Stomach (tissue), 9 donors: ENCODE data around the gene E2F2. TPM values are rescaled to one million over a fixed set of nuclear protein-coding genes. Genes with fewer than 3 reads are reported as not detected.

ENCODE experiments used
- DNase-seq, 2 donors: peaks; one replicate each; pipeline versions ENCODE4 v3.0.0 to v3.0.0-alpha.2; 2013 to 2019
- H3K27ac ChIP-seq, 5 donors: fragments of 200-600 bp in 4 of 5; sonication (generic) in 4 of 5; one replicate each; pipeline ENCODE4 v1.5.1; 2013 to 2019; ENCODE audit warnings: mild to moderate bottlenecking in 1 of 5, moderate library complexity in 1 of 5
- H3K27me3 ChIP-seq, 3 donors: fragments of 200-600 bp; sonication (generic); one replicate each; pipeline ENCODE4 v1.5.1; 2017 to 2019; ENCODE audit warnings: mixed run types in 1 of 3
- H3K36me3 ChIP-seq, 4 donors: fragments of 200-600 bp; sonication (generic); 1 replicate in 3 of 4; 2 replicates in 1 of 4; pipeline ENCODE4 v1.5.1; 2016 to 2019
- H3K4me1 ChIP-seq, 4 donors: fragments of 200-600 bp; sonication (generic); one replicate each; pipeline ENCODE4 v1.5.1; 2016 to 2019
- H3K4me3 ChIP-seq, 4 donors: fragments of 200-600 bp; sonication (generic) in 3 of 4; one replicate each; pipeline ENCODE4 v1.5.1; 2016 to 2019; ENCODE audit warnings: mild to moderate bottlenecking in 1 of 4
- H3K9me3 ChIP-seq, 4 donors: fragments of 200-600 bp; sonication (generic); one replicate each; pipeline ENCODE4 v1.5.1; 2016 to 2019
- CTCF ChIP-seq, 7 experiments: fragments of 450-650 bp in 4 of 7; fragments of 200-600 bp in 3 of 7; sonication (generic) in 3 of 7; IDR thresholded peaks; one replicate each; pipeline ENCODE4 v1.5.1; 2016 to 2019; ENCODE audit warnings: antibody characterized with exemption in 7 of 7, control low read depth in 2 of 7, mild to moderate bottlenecking in 1 of 7
- EP300 ChIP-seq: sonication (generic); formaldehyde crosslinking; IDR thresholded peaks from one replicate; pipeline ENCODE4 v1.6.1; 2017; ENCODE audit warnings: antibody characterized with exemption
- POLR2A ChIP-seq, 4 donors: fragments of 450-650 bp; IDR thresholded peaks; one replicate each; pipeline ENCODE4 v1.6.1; 2016; ENCODE audit warnings: antibody characterized with exemption in 4 of 4, control low read depth in 2 of 4, mild to moderate bottlenecking in 1 of 4, moderate library complexity in 1 of 4
- POLR2AphosphoS5 ChIP-seq, 3 donors: sonication (generic); formaldehyde crosslinking; IDR thresholded peaks; one replicate each; pipeline ENCODE4 v1.6.1; 2016; ENCODE audit warnings: antibody characterized with exemption in 3 of 3
- WGBS, 5 donors: extraction: QIAGEN DNeasy Blood & Tissue Kit in 3 of 5; methylation state at CpG; one replicate each; pipeline versions ENCODE4 v1.1.5 to v1.1.7; 2013 to 2018; 5-methylcytosine and 5-hydroxymethylcytosine counted together
- intact Hi-C: fragments of 100-400 bp; cut with DNase I; formaldehyde crosslinking; loops from one replicate; pipeline ENCODE4 v1.15.1; 2023; ENCODE audit warnings: low total_unique reads
- polyA plus RNA-seq, 3 donors: library from polyadenylated mRNA; stranded (reverse); fragments of 200-250 nt; gene quantifications; one replicate each; pipeline ENCODE4 v1.2.3, GENCODE V29; 2013
- total RNA-seq, 5 donors: library from RNA; depleted of rRNA; stranded (reverse); fragments of >200 nt; gene quantifications; one replicate each; pipeline versions ENCODE4 v1.1.0 to v1.2.3, GENCODE V29; 2014 to 2016
- donor health status: healthy with polysubstance abuse.
- donor health status: Bipolar disorder and iron deficiency.
- donor health status: healthy.

E2F2 gene
- total and polyA plus RNA-seq, 8 donors: 0.58 to 27.8 (median 2.5) TPM

- Histone ChIP-seq H3K36me3 (peaks cover 0 to 8% (median 2%) of the 10 kb centered on the region in 4 donors), H3K4me1 (peaks cover 25 to 62% (median 51%) of the 10 kb centered on the region in 4 donors), H3K27ac (peak overlapping the region; percentile 94 to 97 (median 97)), H3K4me3 (peak overlapping the region in 1 of 4 donors; percentile 68), H3K27me3 (no peaks in the 10 kb centered on the region), H3K9me3 (no peaks in the 10 kb centered on the region)
- intact Hi-C loops: no loop called here
- DNase-seq: peak in 1 of 2 donors; percentile 60
- TF ChIP-seq CTCF (IDR thresholded peaks at IDR 0.05): no peak
- TF ChIP-seq POLR2AphosphoS5 (IDR thresholded peaks at IDR 0.05): no peak
- TF ChIP-seq EP300: no peak
- no peak for TF ChIP-seq POLR2A (IDR thresholded peaks at IDR 0.05)
- 68 to 81% (median 76%) methylated on average over 18 to 21 of the region's 21 CpGs for WGBS, 5 donors
These were observed 22.4 kb upstream of the E2F2 start for GRCh38 chr1:23553231-23554126.

- no peak overlapping the region for H3K27ac ChIP-seq
- TF ChIP-seq POLR2A (IDR thresholded peaks at IDR 0.05) (no peak), CTCF (IDR thresholded peaks at IDR 0.05) (no peak), EP300 (no peak), POLR2AphosphoS5 (IDR thresholded peaks at IDR 0.05) (no peak)
- H3K4me3 ChIP-seq: no peak overlapping the region
- no peaks in the 10 kb centered on the region for H3K36me3 ChIP-seq
- no peak for DNase-seq
- WGBS, 5 donors: 76 to 90% (median 88%) methylated on average over 2 to 4 of the region's 4 CpGs
- intact Hi-C loops: no loop called here
- H3K27me3 ChIP-seq: no peaks in the 10 kb centered on the region
- H3K4me1 ChIP-seq: peaks cover 19 to 57% (median 42%) of the 10 kb centered on the region in 4 donors
- H3K9me3 ChIP-seq: no peaks in the 10 kb centered on the region
These were observed 20.8 kb upstream of the E2F2 start for GRCh38 chr1:23551849-23552248.

- intact Hi-C loops: no loop called here
These were observed 17.7 kb upstream of the E2F2 start for GRCh38 chr1:23548704-23549143.

GRCh38 chr1:23546897-23547584 is 16.0 kb upstream of the E2F2 start:
- WGBS, 5 donors: 47 to 67% (median 58%) methylated on average over 8 of the region's 8 CpGs
- Histone ChIP-seq H3K4me1 (peaks cover 3 to 31% (median 17%) of the 10 kb centered on the region in 4 donors), H3K27ac (no peak overlapping the region), H3K4me3 (no peak overlapping the region), H3K27me3 (no peaks in the 10 kb centered on the region), H3K36me3 (no peaks in the 10 kb centered on the region), H3K9me3 (no peaks in the 10 kb centered on the region)
- intact Hi-C loops: no loop called here
- TF ChIP-seq POLR2AphosphoS5 (IDR thresholded peaks at IDR 0.05) (no peak), POLR2A (IDR thresholded peaks at IDR 0.05) (no peak), EP300 (no peak), CTCF (IDR thresholded peaks at IDR 0.05) (no peak)
- no peak for DNase-seq

More at GRCh38 chr1:23548704-23549143, 17.7 kb upstream of the E2F2 start:
- Histone ChIP-seq H3K4me3 (no peak overlapping the region), H3K4me1 (peaks cover 6 to 37% (median 19%) of the 10 kb centered on the region in 4 donors), H3K27me3 (no peaks in the 10 kb centered on the region), H3K36me3 (no peaks in the 10 kb centered on the region), H3K27ac (peak overlapping the region in 3 of 5 donors; percentile 19 to 38 (median 26)), H3K9me3 (no peaks in the 10 kb centered on the region)
- no peak for TF ChIP-seq POLR2A (IDR thresholded peaks at IDR 0.05)
- DNase-seq: peak in 1 of 2 donors; percentile 60
- WGBS, 5 donors: 59 to 81% (median 70%) methylated on average over 9 of the region's 9 CpGs
